ENCODE data around the gene TAS2R39.
A peak's percentile ranks its signal among the peaks of the same experiment; 100 is the strongest.

TAS2R39 gene

GRCh38 chr7:143216686-143217085, 33.5 kb downstream of the TAS2R39 start:
- DNase-seq, result no peak

- DNase-seq, result no peak
Observed at GRCh38 chr7:143217806-143218205, 34.6 kb downstream of the TAS2R39 start.

- no peak for DNase-seq
Observed at GRCh38 chr7:143221286-143221685, 38.1 kb downstream of the TAS2R39 start.

- DNase-seq, result no peak
Observed at GRCh38 chr7:143221737-143222136, 38.5 kb downstream of the TAS2R39 start, which contains the start of gene TAS2R40. TAS2R40 (plus strand) TSS chr7:143222037; CDS start chr7:143222079, 42 bp downstream.

- no peak for DNase-seq
Observed at GRCh38 chr7:143222782-143223181, 39.6 kb downstream of the TAS2R39 start.

- DNase-seq, result no peak
Observed at GRCh38 chr7:143223784-143224183, 40.6 kb downstream of the TAS2R39 start.

- no peak for DNase-seq
Observed at GRCh38 chr7:143225047-143225446, 41.8 kb downstream of the TAS2R39 start.

- peak; percentile 34 for DNase-seq
Observed at GRCh38 chr7:143227806-143228205, 44.6 kb downstream of the TAS2R39 start.

- no peak for DNase-seq
Observed at GRCh38 chr7:143229054-143229790, 46.0 kb downstream of the TAS2R39 start.

GRCh38 chr7:143230602-143231457, 47.6 kb downstream of the TAS2R39 start:
- DNase-seq, result no peak
